ENCODE measurements around the gene SPINT2.
"Not testable (repeated sequence)": the region's sequence is repeated elsewhere in the genome, so short reads cannot be mapped to it uniquely, and the experiment has no call there.

The SPINT2 gene

DNA sequence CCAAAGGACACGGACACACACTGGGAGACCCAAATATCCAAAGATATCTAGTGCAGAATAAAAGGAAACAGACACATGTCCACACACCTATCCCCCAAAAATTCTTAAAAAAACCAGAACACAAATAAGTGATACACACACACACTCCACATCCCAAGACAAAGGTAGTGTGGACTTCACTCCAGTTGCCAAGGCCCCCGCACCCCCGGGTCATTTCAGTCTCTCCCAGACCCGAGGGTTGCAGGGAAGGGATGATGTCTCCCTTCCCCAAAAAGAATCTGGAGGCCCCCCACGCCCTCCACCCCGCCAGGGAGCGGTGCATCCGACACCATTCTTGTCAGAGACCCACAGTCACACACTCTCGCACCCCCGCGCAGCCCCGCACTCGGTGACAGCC, 40.8 kb upstream of the SPINT2 start:
- Histone ChIP-seq H3K9me3 (ENCODE audit: low read depth, low read length) (no peaks in the 10 kb centered on the region), H3K36me3 (ENCODE audit: insufficient read depth, low read length) (no peaks in the 10 kb centered on the region; the same call in 1 of the 2 replicates), H3K27ac (no peak overlapping the region), H3K9ac (ENCODE audit: insufficient read length) (peak overlapping the region; percentile 45), H3K4me3 (peak overlapping the region; percentile 84)
- TF ChIP-seq POLR2AphosphoS5 (IDR thresholded peaks at IDR 0.05; ENCODE audit: borderline replicate concordance, low read depth, low read length): no peak
- no peak for TF ChIP-seq FOXP2 (optimal IDR thresholded peaks at IDR 0.05; ENCODE audit: control extremely low read depth, extremely low read length, insufficient read depth)
- TF ChIP-seq EZH2 (IDR thresholded peaks at IDR 0.05): no peak
- no peak for DNase-seq (ENCODE audit: low read depth, low spot score)

DNA sequence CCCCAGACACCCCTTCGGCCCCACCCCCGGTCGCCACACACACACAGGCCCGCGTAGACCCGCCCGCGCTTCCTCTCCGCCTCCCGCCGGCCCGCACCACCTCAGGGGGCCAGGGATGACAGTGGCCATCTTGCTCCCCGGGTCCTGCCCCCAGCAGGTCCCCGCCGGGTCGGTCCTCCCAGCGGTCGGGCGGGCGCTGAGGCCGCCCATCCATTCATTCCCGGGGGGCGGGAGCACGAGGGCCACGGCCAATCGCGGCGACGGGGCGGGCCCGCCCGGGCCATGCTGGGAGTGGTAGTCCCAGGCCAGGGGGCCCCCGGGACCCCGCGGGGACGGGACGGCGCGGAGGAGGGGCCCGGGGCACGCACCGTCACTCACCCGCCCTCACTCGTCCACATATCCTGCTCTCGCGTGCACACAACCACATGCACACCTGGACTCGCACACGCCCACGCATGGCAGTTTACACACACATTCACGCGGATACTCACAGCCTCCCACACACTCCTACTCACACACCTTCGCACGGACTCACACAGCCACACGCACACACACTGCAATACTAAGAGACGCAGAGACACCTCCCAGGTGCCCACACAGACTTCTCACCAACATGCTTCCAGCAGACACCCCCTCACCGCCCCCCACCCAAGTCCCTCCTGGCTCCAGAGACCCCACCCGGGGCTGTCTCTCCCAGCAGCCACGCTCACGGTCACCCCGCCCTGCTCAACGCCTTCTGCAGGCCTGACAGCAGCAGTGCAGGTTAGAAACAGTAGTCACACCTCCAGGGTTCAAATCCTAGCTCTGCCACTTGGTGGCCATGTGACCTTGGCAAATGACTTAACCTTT, 40.1 kb upstream of the SPINT2 start, which contains the start of gene DPF1:
DPF1 (minus strand) TSS at position 209 of the 849 bp plus-strand sequence; CDS start at position 129, 80 bp downstream.
- H3K9ac ChIP-seq (ENCODE audit: insufficient read length): peak within 1 kb of the TSS; percentile 45
- peak within 1 kb of the TSS; percentile 84 for H3K4me3 ChIP-seq
- H3K27ac ChIP-seq: no peak within 1 kb of the TSS
- no peak for DNase-seq (ENCODE audit: low read depth, low spot score)
- no peaks in the 10 kb centered on the region for H3K36me3 ChIP-seq (ENCODE audit: insufficient read depth, low read length)
- H3K9me3 ChIP-seq (ENCODE audit: low read depth, low read length): no peaks in the 10 kb centered on the region
- TF ChIP-seq EZH2 (IDR thresholded peaks at IDR 0.05) (no peak), FOXP2 (optimal IDR thresholded peaks at IDR 0.05; ENCODE audit: control extremely low read depth, extremely low read length, insufficient read depth) (no peak), POLR2AphosphoS5 (IDR thresholded peaks at IDR 0.05; ENCODE audit: borderline replicate concordance, low read depth, low read length) (no peak)

DNA sequence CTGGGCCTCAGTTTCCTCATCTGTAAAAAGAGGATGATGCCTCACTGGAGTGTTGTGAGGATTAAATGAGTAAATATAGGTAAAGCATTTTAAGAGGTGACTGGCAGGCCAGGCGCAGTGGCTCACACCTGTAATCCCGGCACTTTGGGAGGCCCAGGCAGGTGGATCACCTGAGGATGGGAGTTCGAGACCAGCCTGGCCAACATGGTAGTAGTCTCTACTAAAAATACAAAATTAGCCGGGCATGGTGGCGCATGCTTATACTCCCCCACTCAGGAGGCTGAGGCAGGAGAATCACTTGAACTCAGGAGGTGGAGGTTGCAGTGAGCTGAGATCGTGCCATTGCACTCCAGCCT, 39.5 kb upstream of the SPINT2 start:
- H3K4me3 ChIP-seq: peak overlapping the region; percentile 84; the same call in 1 of the 2 replicates
- not testable (repeated sequence) for DNase-seq (ENCODE audit: low read depth, low spot score); H3K9me3 ChIP-seq (ENCODE audit: low read depth, low read length); H3K9ac ChIP-seq (ENCODE audit: insufficient read length); H3K27ac ChIP-seq; H3K36me3 ChIP-seq (ENCODE audit: insufficient read depth, low read length)

GRCh38 chr19:38227287-38228004, 36.9 kb upstream of the SPINT2 start:
- no peak for TF ChIP-seq FOXP2 (optimal IDR thresholded peaks at IDR 0.05; ENCODE audit: control extremely low read depth, extremely low read length, insufficient read depth)
- no peak for TF ChIP-seq EZH2 (IDR thresholded peaks at IDR 0.05)
- no peak for TF ChIP-seq POLR2AphosphoS5 (IDR thresholded peaks at IDR 0.05; ENCODE audit: borderline replicate concordance, low read depth, low read length)
- Histone ChIP-seq H3K27ac (no peak overlapping the region), H3K36me3 (ENCODE audit: insufficient read depth, low read length) (no peaks in the 10 kb centered on the region), H3K4me3 (no peak overlapping the region), H3K9ac (ENCODE audit: insufficient read length) (no peak overlapping the region), H3K9me3 (ENCODE audit: low read depth, low read length) (no peaks in the 10 kb centered on the region)
- no peak for DNase-seq (ENCODE audit: low read depth, low spot score)

DNA sequence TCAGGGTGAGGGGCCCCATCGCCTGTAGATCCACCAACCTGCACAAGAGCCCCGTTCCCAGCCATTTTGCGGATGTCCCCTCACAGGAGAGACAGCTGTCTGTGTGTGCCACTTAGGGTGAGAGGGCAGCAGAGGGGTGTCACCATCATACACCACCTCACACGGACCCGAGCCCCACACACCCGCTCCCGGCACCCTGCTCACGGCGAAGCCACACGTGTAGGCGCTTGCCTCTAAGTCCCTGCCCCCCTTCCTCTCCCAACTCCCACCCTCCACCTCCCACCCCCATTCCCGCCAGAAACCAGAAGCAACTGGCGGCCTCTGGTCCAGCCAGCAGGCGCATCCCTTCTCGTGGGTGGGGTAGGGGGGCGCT, 36.4 kb upstream of the SPINT2 start:
- Histone ChIP-seq H3K36me3 (ENCODE audit: insufficient read depth, low read length) (no peaks in the 10 kb centered on the region), H3K27ac (no peak overlapping the region), H3K9ac (ENCODE audit: insufficient read length) (no peak overlapping the region), H3K4me3 (no peak overlapping the region), H3K9me3 (ENCODE audit: low read depth, low read length) (no peaks in the 10 kb centered on the region)
- DNase-seq (ENCODE audit: low read depth, low spot score): no peak
- TF ChIP-seq FOXP2 (optimal IDR thresholded peaks at IDR 0.05; ENCODE audit: control extremely low read depth, extremely low read length, insufficient read depth): no peak
- no peak for TF ChIP-seq EZH2 (IDR thresholded peaks at IDR 0.05)
- TF ChIP-seq POLR2AphosphoS5 (IDR thresholded peaks at IDR 0.05; ENCODE audit: borderline replicate concordance, low read depth, low read length): no peak

DNA sequence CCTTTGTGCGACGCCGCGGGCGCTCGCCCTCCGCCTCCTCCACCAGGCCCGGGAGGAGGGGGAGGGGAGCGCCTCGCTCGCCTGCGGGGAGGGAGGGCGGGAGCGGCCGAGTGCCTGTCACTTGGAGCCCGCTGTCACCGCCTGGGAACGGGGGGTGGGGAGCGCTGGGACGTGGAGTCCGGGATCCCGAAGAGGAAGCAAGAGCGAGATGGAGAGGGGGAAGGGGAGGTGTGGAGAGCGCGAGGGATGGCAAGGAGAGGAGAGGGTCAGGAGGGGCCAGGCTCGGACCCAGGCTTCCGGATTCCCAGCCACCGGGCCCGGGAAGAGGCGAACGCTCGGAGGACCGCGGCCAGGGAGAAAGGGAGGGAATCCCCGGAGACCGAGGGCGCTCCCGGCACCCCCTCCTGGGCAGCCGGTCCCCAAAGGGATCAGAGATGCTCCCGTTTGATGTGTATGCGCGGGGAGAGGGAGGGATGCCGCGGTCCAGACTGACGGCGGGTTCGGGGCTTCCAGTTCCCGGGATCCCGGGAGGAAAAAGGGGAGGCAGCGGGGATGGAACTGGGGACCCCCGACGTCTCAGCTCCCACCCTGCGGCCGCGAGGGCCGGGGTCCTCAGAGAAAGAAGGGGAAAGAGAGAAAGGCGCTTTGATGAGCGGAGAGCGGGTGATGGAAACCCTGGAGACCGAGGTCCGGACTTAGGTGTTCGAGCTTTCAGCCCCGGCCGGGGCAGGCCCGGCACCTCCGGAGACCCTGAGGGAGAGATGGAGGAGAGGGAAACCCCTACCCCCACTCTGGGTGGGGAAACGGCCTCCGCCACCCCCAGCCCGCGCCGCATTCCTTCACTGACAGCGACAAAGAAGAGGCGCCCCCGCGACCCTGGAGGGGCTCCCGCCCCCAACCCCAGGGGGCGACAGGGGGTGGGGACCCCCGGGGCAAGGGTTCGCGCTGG, 35.6 kb upstream of the SPINT2 start:
- TF ChIP-seq FOXP2 (optimal IDR thresholded peaks at IDR 0.05; ENCODE audit: control extremely low read depth, extremely low read length, insufficient read depth) (no peak), POLR2AphosphoS5 (IDR thresholded peaks at IDR 0.05; ENCODE audit: borderline replicate concordance, low read depth, low read length) (no peak), EZH2 (IDR thresholded peaks at IDR 0.05) (no peak)
- no peak overlapping the region for H3K9ac ChIP-seq (ENCODE audit: insufficient read length)
- H3K9me3 ChIP-seq (ENCODE audit: low read depth, low read length): no peaks in the 10 kb centered on the region
- no peak for DNase-seq (ENCODE audit: low read depth, low spot score)
- no peak overlapping the region for H3K27ac ChIP-seq
- H3K36me3 ChIP-seq (ENCODE audit: insufficient read depth, low read length): no peaks in the 10 kb centered on the region
- H3K4me3 ChIP-seq: peak overlapping the region; percentile 78

- H3K27ac ChIP-seq: no peak overlapping the region
- no peak for TF ChIP-seq POLR2AphosphoS5 (IDR thresholded peaks at IDR 0.05; ENCODE audit: borderline replicate concordance, low read depth, low read length)
- no peak for TF ChIP-seq FOXP2 (optimal IDR thresholded peaks at IDR 0.05; ENCODE audit: control extremely low read depth, extremely low read length, insufficient read depth)
- TF ChIP-seq EZH2 (IDR thresholded peaks at IDR 0.05): no peak
- H3K9ac ChIP-seq (ENCODE audit: insufficient read length): no peak overlapping the region
- H3K36me3 ChIP-seq (ENCODE audit: insufficient read depth, low read length): no peaks in the 10 kb centered on the region
- H3K4me3 ChIP-seq: peak overlapping the region; percentile 78; the same call in 1 of the 2 replicates
- H3K9me3 ChIP-seq (ENCODE audit: low read depth, low read length): no peaks in the 10 kb centered on the region
- no peak for DNase-seq (ENCODE audit: low read depth, low spot score)
These were observed 34.7 kb upstream of the SPINT2 start for GRCh38 chr19:38229585-38230073.

- H3K9me3 ChIP-seq (ENCODE audit: low read depth, low read length); H3K4me3 ChIP-seq; DNase-seq (ENCODE audit: low read depth, low spot score); H3K36me3 ChIP-seq (ENCODE audit: insufficient read depth, low read length); H3K27ac ChIP-seq; H3K9ac ChIP-seq (ENCODE audit: insufficient read length): not testable (repeated sequence)
These were observed 33.8 kb upstream of the SPINT2 start for GRCh38 chr19:38230506-38231133.

Measured in SK-N-MC (cell line).